Gastrocnemius medialis (tissue), 4 donors: ENCODE measurements around the gene PDLIM4. TPM values are rescaled to one million over a fixed set of nuclear protein-coding genes. Genes with fewer than 3 reads are reported as not detected.
A peak's percentile ranks its signal among the peaks of the same experiment; 100 is the strongest.

ENCODE experiments used
- ATAC-seq, 2 donors: fragments of 150-250 bp; one replicate each; pipeline ENCODE4 v1.9.1; 2016
- DNase-seq, 2 donors: peaks; one replicate each; pipeline ENCODE4 v3.0.0-alpha.2; 2019
- H3K27ac ChIP-seq, 4 donors: fragments of 200-600 bp; sonication (generic); 1 replicate in 1 of 4; 2 replicates in 3 of 4; pipeline ENCODE4 v1.5.1; 2016 to 2018; ENCODE audit warnings: mild to moderate bottlenecking in 2 of 4, moderate library complexity in 1 of 4
- H3K27me3 ChIP-seq, 3 donors: fragments of 200-600 bp; sonication (generic) in 2 of 3; 1 replicate in 1 of 3; 2 replicates in 2 of 3; pipeline versions ENCODE4 v1.5.1 to v1.6.0; 2016 to 2019; ENCODE audit warnings: mild to moderate bottlenecking in 1 of 3, moderate library complexity in 1 of 3
- H3K36me3 ChIP-seq, 2 donors: fragments of 200-600 bp; sonication (generic) in 1 of 2; one replicate each; pipeline ENCODE4 v1.5.1; 2017 to 2018
- H3K4me1 ChIP-seq, 2 donors: fragments of 200-600 bp; sonication (generic) in 1 of 2; one replicate each; pipeline ENCODE4 v1.5.1; 2016 to 2017; ENCODE audit warnings: mild to moderate bottlenecking in 2 of 2
- H3K4me3 ChIP-seq, 4 donors: fragments of 200-600 bp; sonication (generic) in 3 of 4; 1 replicate in 1 of 4; 2 replicates in 3 of 4; pipeline ENCODE4 v1.5.1; 2016 to 2019; ENCODE audit warnings: mild to moderate bottlenecking in 2 of 4
- H3K9me3 ChIP-seq, 3 donors: fragments of 200-600 bp; sonication (generic) in 2 of 3; 1 replicate in 1 of 3; 2 replicates in 2 of 3; pipeline ENCODE4 v1.5.1; 2016 to 2019
- CTCF ChIP-seq, 5 experiments: fragments of 450-650 bp in 3 of 5; fragments of 200-600 bp in 2 of 5; sonication (generic) in 2 of 5; IDR thresholded peaks in 4 of 5; conservative IDR thresholded peaks in 1 of 5; 1 replicate in 4 of 5; 2 replicates in 1 of 5; pipeline ENCODE4 v1.5.1; 2016 to 2019; ENCODE audit warnings: antibody characterized with exemption in 5 of 5, mild to moderate bottlenecking in 3 of 5, moderate library complexity in 3 of 5
- POLR2A ChIP-seq, 2 donors: fragments of 450-650 bp; IDR thresholded peaks; one replicate each; pipeline ENCODE4 v1.6.1; 2017; ENCODE audit warnings: antibody characterized with exemption in 2 of 2, mild to moderate bottlenecking in 2 of 2, moderate library complexity in 2 of 2
- in situ Hi-C, 4 donors: fragments of 200-750 bp; cut with MboI; loops; one replicate each; pipeline versions ENCODE4 v1.15.0 to v1.8.0; 2017; ENCODE audit warnings: low sequenced_read_pairs in 4 of 4
- intact Hi-C: fragments of 100-400 bp; cut with DNase I; formaldehyde crosslinking; loops from one replicate; pipeline ENCODE4 v1.15.1; 2023; ENCODE audit warnings: low total_unique reads
- total RNA-seq, 4 donors: library from RNA; depleted of rRNA; stranded (reverse); fragments of >200 nt; gene quantifications; one replicate each; pipeline versions ENCODE4 v1.1.0 to v1.2.3, GENCODE V29; 2016

The PDLIM4 gene
- total RNA-seq, 4 donors from 2014 or later = 0.66 to 8.0 (median 5.3) TPM

DNA sequence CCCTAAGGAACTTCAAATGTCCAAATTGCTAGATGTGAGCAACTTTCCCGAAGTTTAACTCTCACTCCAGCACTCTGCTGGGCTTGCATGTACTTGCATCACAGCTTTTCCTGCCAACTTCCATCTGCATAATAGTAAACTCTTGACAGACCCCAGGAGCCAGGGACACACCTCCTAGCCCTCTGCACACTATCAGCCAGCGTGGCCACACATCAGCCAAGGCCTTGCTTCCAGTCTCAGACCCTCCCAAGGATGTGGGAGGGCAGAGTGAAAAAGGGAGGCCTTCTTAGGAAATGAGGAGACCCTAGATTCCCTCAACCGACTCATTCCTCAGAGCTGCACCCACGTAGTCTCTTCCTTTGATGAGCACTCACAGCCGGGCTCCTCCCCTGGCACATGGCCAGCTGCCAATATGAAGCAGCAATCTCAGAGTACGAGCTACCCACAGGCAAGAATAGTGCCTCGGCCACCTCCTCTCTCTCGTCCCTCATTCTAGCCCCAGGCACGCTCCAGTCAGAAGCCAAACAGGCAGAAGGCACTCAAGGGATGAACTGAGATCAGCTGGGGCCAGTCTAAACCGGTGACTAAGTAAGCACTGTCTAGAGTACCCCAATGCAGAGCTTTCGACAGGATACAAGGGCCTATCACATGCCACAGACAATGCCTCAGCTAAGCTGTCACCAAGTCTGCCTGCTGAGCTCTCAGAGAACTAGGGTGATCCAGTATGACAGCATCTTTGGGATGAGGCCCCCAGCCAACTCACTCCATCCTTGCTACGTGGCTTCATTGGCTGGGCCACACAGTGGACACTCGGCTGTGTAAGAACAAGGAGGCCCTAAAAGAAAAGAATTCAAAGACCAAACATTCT is 32.1 kb upstream of the PDLIM4 start:
- in situ Hi-C loops (no loop called here), intact Hi-C loops (loop anchor here (2.0 to 5.0 kb wide), 3 partner anchors 33 to 137 kb away; partner anchors contain the start of gene SLC22A4)
- no peaks in the 10 kb centered on the region for H3K27me3 ChIP-seq
- H3K36me3 ChIP-seq = no peaks in the 10 kb centered on the region
- H3K27ac ChIP-seq = peak overlapping the region; percentile 27 to 70 (median 43)
- no peak for TF ChIP-seq POLR2A (IDR thresholded peaks at IDR 0.05)
- no peaks in the 10 kb centered on the region for H3K9me3 ChIP-seq
- ATAC-seq (no peak), DNase-seq (peak in 1 of 2 donors; percentile 45)
- peaks cover 35 to 42% of the 10 kb centered on the region in 2 donors for H3K4me1 ChIP-seq
- H3K4me3 ChIP-seq = no peak overlapping the region

GRCh38 chr5:132226516-132227234 is 30.8 kb upstream of the PDLIM4 start:
- no peak for TF ChIP-seq POLR2A (IDR thresholded peaks at IDR 0.05)
- no peak for TF ChIP-seq CTCF (IDR thresholded peaks at IDR 0.05 in 4 of 5, conservative IDR thresholded peaks at IDR 0.05 in 1 of 5)
- DNase-seq = no peak
- intact Hi-C loops (loop anchor here (2.0 to 5.0 kb wide), 3 partner anchors 34 to 136 kb away; partner anchors contain the start of gene SLC22A4), in situ Hi-C loops (no loop called here)
- Histone ChIP-seq H3K9me3 (no peaks in the 10 kb centered on the region), H3K36me3 (no peaks in the 10 kb centered on the region), H3K4me3 (peak overlapping the region; percentile 67 to 80 (median 72)), H3K4me1 (peaks cover 35 to 42% of the 10 kb centered on the region in 2 donors), H3K27ac (peak overlapping the region; percentile 74 to 88 (median 84)), H3K27me3 (no peaks in the 10 kb centered on the region)
- ATAC-seq = peak in 1 of 2 donors; percentile 10

DNA sequence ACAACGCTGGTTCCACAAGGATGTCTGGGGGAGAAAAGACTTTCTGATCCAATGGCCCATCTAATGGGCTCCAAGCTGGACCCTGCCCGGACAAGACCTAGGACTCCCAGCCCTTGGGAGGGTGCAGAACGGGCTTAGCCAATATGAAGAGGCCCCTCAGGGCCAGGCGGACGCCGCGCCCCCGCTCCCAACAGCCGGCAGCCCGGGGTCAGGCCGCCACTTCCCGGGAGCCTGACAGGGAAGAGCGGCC is 30.3 kb upstream of the PDLIM4 start:
- intact Hi-C loops = loop anchor here (2.0 to 5.0 kb wide), 3 partner anchors 35 to 135 kb away; partner anchors contain the start of gene SLC22A4
- in situ Hi-C loops = no loop called here
- peak overlapping the region; percentile 74 to 88 (median 84) for H3K27ac ChIP-seq
- no peak for DNase-seq
- no peaks in the 10 kb centered on the region for H3K9me3 ChIP-seq
- TF ChIP-seq CTCF (IDR thresholded peaks at IDR 0.05 in 4 of 5, conservative IDR thresholded peaks at IDR 0.05 in 1 of 5) (peak in 1 of 5 experiments; percentile 41), POLR2A (IDR thresholded peaks at IDR 0.05) (no peak)
- H3K4me1 ChIP-seq = peaks cover 35 to 39% of the 10 kb centered on the region in 2 donors
- no peaks in the 10 kb centered on the region for H3K36me3 ChIP-seq
- H3K27me3 ChIP-seq = no peaks in the 10 kb centered on the region
- ATAC-seq = no peak
- peak overlapping the region; percentile 67 to 80 (median 72) for H3K4me3 ChIP-seq

- peaks cover 34 to 35% of the 10 kb centered on the region in 2 donors for H3K4me1 ChIP-seq
- TF ChIP-seq POLR2A (IDR thresholded peaks at IDR 0.05) (peak; percentile 64 to 70), CTCF (IDR thresholded peaks at IDR 0.05 in 4 of 5, conservative IDR thresholded peaks at IDR 0.05 in 1 of 5) (peak in 3 of 5 experiments; percentile 18 to 26 (median 20))
- no peaks in the 10 kb centered on the region for H3K9me3 ChIP-seq
- intact Hi-C loops = loop anchor here (2.0 to 5.0 kb wide), 3 partner anchors 35 to 135 kb away; partner anchors contain the start of gene SLC22A4
- ATAC-seq = peak; percentile 81 to 91
- peak within 1 kb of the TSS; percentile 74 to 88 (median 84) for H3K27ac ChIP-seq
- peak; percentile 64 to 78 for DNase-seq
- in situ Hi-C loops = no loop called here
- H3K4me3 ChIP-seq = peak within 1 kb of the TSS; percentile 67 to 80 (median 72)
- H3K36me3 ChIP-seq = no peaks in the 10 kb centered on the region
- H3K27me3 ChIP-seq = no peaks in the 10 kb centered on the region
These were observed 29.8 kb upstream of the PDLIM4 start, which contains the start of gene P4HA2 for GRCh38 chr5:132227485-132228240. Gene P4HA2 (minus strand): TSS chr5:132227853. CDS start chr5:132218626, 9,227 bp downstream.
